Renal cortex interstitium (tissue), 11 donors: ENCODE results near the gene TRIM24. TPM values are rescaled to one million over a fixed set of nuclear protein-coding genes. Genes with fewer than 3 reads are reported as not detected.

Experiments used
- DNase-seq, 11 donors: peaks; one replicate each; pipeline ENCODE4 v3.0.0-alpha.2; 2013; ENCODE audit warnings: low read depth in 9 of 11, low spot score in 4 of 11; ENCODE audit errors: extremely low read depth in 1 of 11
- polyA plus RNA-seq, 3 donors: library from polyadenylated mRNA; unstranded; fragments of 120-200 nt; gene quantifications; one replicate each; pipeline ENCODE4 v1.2.1, GENCODE V29; 2013; ENCODE audit not compliant: insufficient read length in 3 of 3

Gene TRIM24
- polyA plus RNA-seq, 3 donors = 49.3 to 69.1 (median 64.2) TPM

GRCh38 chr7:138632384-138632783, 172.3 kb downstream of the TRIM24 start:
- DNase-seq = no peak

GRCh38 chr7:138632826-138633602, 173.0 kb downstream of the TRIM24 start:
- DNase-seq = no peak

Other genes with a start within 250 kb of the TRIM24 start
- gene SVOPL, start 241.1 kb downstream of the TRIM24 start, polyA plus RNA-seq = 1 to 10 TPM; 3.1 to 4.4 (median 3.5) TPM